Keratinocyte (primary cell): ENCODE results near the gene LRRC4C. TPM values are rescaled to one million over a fixed set of nuclear protein-coding genes. Genes with fewer than 3 reads are reported as not detected.

Experiments used
- DNase-seq: peaks from one replicate; pipeline ENCODE4 v3.0.0-alpha.2; 2011; ENCODE audit warnings: low read depth, missing footprints, low spot score
- FAIRE-seq: peaks from 2 replicates; lab custom pipeline; 2011; peaks lifted over from hg19 to GRCh38; lab: Jason Lieb, UNC
- H2AFZ ChIP-seq: 2 replicates; pipeline ENCODE4 v1.6.0; 2012; ENCODE audit warnings: low read length, control low read depth, inconsistent platforms; ENCODE audit not compliant: control insufficient read depth
- H3K27ac ChIP-seq: 2 replicates; pipeline ENCODE4 v1.5.1; 2011; ENCODE audit warnings: low read length; ENCODE audit not compliant: control insufficient read depth, insufficient read depth
- H3K27me3 ChIP-seq: 3 replicates; pipeline ENCODE4 v1.6.0; 2011; ENCODE audit warnings: low read length; ENCODE audit not compliant: control insufficient read depth, insufficient read depth; ENCODE audit errors: extremely low read depth
- H3K36me3 ChIP-seq, 2 experiments: 2 replicates in 1 of 2; 3 replicates in 1 of 2; pipeline ENCODE4 v1.5.1; 2011; ENCODE audit warnings: low read length in 2 of 2, mild to moderate bottlenecking in 1 of 2; ENCODE audit not compliant: control insufficient read depth in 2 of 2, insufficient read depth in 2 of 2; ENCODE audit errors: extremely low read depth in 1 of 2
- H3K4me1 ChIP-seq: 3 replicates; pipeline ENCODE4 v1.5.1; 2011; ENCODE audit warnings: low read length; ENCODE audit not compliant: control insufficient read depth, insufficient read depth; ENCODE audit errors: extremely low read depth
- H3K4me2 ChIP-seq: 3 replicates; pipeline ENCODE4 v1.6.0; 2011; ENCODE audit warnings: low read depth, low read length; ENCODE audit not compliant: control insufficient read depth, insufficient read depth; ENCODE audit errors: extremely low read depth
- H3K4me3 ChIP-seq, 3 experiments: fragments of 200-600 bp in 1 of 3; sonication (generic) in 1 of 3; 2 replicates in 2 of 3; 3 replicates in 1 of 3; pipeline ENCODE4 v1.5.1; 2011 to 2016; ENCODE audit warnings: low read length in 3 of 3, mild to moderate bottlenecking in 3 of 3, control low read depth in 2 of 3, inconsistent platforms in 1 of 3, low read depth in 1 of 3, mixed read lengths in 1 of 3, mixed run types in 1 of 3, moderate library complexity in 1 of 3; ENCODE audit not compliant: control insufficient read depth in 2 of 3, insufficient read depth in 2 of 3; ENCODE audit errors: extremely low read depth in 1 of 3
- H3K79me2 ChIP-seq: 2 replicates; pipeline ENCODE4 v1.6.0; 2012; ENCODE audit warnings: low read length; ENCODE audit not compliant: control insufficient read depth, insufficient read depth
- H3K9ac ChIP-seq: 3 replicates; pipeline ENCODE4 v1.6.0; 2011; ENCODE audit warnings: low read length; ENCODE audit not compliant: control insufficient read depth, insufficient read depth; ENCODE audit errors: extremely low read depth
- H3K9me1 ChIP-seq: 3 replicates; pipeline ENCODE4 v1.6.0; 2011; ENCODE audit warnings: low read length; ENCODE audit not compliant: control insufficient read depth, insufficient read depth; ENCODE audit errors: extremely low read depth
- H3K9me3 ChIP-seq: 2 replicates; pipeline ENCODE4 v1.5.1; 2012; ENCODE audit warnings: low read depth, low read length; ENCODE audit not compliant: control insufficient read depth
- H4K20me1 ChIP-seq: 3 replicates; pipeline ENCODE4 v1.6.0; 2011; ENCODE audit warnings: low read length; ENCODE audit not compliant: control insufficient read depth, insufficient read depth; ENCODE audit errors: extremely low read depth
- EZH2 ChIP-seq: IDR thresholded peaks from one replicate; pipeline ENCODE4 v1.6.1; 2012; ENCODE audit warnings: inconsistent platforms, mild to moderate bottlenecking, low read length, moderate library complexity
- dilution Hi-C: fragments of 300-500 bp; cut with MboI; formaldehyde crosslinking; loops from one replicate; pipeline ENCODE4 v1.7.0; 2020; ENCODE audit warnings: low sequenced_read_pairs; ENCODE audit not compliant: extremely low pct_ligation_motif_present
- polyA plus RNA-seq, 5 experiments: library from polyadenylated mRNA; depleted of rRNA in 3 of 5; stranded (reverse) in 3 of 5; stranded (forward) in 1 of 5; unstranded in 1 of 5; fragments of >200 nt; gene quantifications; 1 replicate in 1 of 5; 2 replicates in 3 of 5; 3 replicates in 1 of 5; pipeline versions ENCODE4 v1.2.1 to v1.2.3, GENCODE V29; 2011 to 2012; ENCODE audit warnings: missing spikeins in 2 of 5, low read depth in 1 of 5, low replicate concordance in 1 of 5
- TF ChIP-seq, protein P1 (sequence below), 3 experiments: IDR thresholded peaks in 1 of 3; conservative IDR thresholded peaks in 1 of 3; optimal IDR thresholded peaks in 1 of 3; 2 replicates in 2 of 3; 3 replicates in 1 of 3; pipeline versions ENCODE3 to v1.5.1; 2011; ENCODE audit warnings: low read length in 3 of 3, mild to moderate bottlenecking in 3 of 3, moderate library complexity in 2 of 3, control low read depth in 1 of 3, inconsistent platforms in 1 of 3; ENCODE audit not compliant: insufficient read depth in 2 of 3; ENCODE audit errors: extremely low read depth in 1 of 3

Gene LRRC4C
- polyA plus RNA-seq, 1 donor (not counting 4 experiments of a cell fraction or from before 2014, with no cell fraction given), result not detected

GRCh38 chr11:41045266-41045665 is 414.2 kb downstream of the LRRC4C start:
- Histone ChIP-seq H4K20me1 (no peaks in the 10 kb centered on the region), H3K9ac (no peak overlapping the region), H3K9me3 (no peaks in the 10 kb centered on the region), H3K79me2 (no peaks in the 10 kb centered on the region), H3K36me3 (no peaks in the 10 kb centered on the region), H3K4me3 (no peak overlapping the region), H3K27ac (no peak overlapping the region), H3K9me1 (no peaks in the 10 kb centered on the region), H3K27me3 (no peaks in the 10 kb centered on the region), H3K4me2 (no peak overlapping the region), H2AFZ (no peak overlapping the region), H3K4me1 (no peaks in the 10 kb centered on the region)
- dilution Hi-C loops, result no loop called here
- TF ChIP-seq, protein P1, sequence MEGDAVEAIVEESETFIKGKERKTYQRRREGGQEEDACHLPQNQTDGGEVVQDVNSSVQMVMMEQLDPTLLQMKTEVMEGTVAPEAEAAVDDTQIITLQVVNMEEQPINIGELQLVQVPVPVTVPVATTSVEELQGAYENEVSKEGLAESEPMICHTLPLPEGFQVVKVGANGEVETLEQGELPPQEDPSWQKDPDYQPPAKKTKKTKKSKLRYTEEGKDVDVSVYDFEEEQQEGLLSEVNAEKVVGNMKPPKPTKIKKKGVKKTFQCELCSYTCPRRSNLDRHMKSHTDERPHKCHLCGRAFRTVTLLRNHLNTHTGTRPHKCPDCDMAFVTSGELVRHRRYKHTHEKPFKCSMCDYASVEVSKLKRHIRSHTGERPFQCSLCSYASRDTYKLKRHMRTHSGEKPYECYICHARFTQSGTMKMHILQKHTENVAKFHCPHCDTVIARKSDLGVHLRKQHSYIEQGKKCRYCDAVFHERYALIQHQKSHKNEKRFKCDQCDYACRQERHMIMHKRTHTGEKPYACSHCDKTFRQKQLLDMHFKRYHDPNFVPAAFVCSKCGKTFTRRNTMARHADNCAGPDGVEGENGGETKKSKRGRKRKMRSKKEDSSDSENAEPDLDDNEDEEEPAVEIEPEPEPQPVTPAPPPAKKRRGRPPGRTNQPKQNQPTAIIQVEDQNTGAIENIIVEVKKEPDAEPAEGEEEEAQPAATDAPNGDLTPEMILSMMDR (optimal IDR thresholded peaks at IDR 0.05 in 1 of 3, IDR thresholded peaks at IDR 0.05 in 1 of 3, conservative IDR thresholded peaks at IDR 0.05 in 1 of 3; ENCODE audit: extremely low read depth in 1 of 3, insufficient read depth in 2 of 3, low read length in 3 of 3), result no peak
- FAIRE-seq (no peak), DNase-seq (no peak)

- Histone ChIP-seq H3K9me3 (no peaks in the 10 kb centered on the region), H3K27me3 (no peaks in the 10 kb centered on the region), H3K4me2 (no peak overlapping the region), H3K27ac (no peak overlapping the region), H3K4me3 (no peak overlapping the region), H3K79me2 (no peaks in the 10 kb centered on the region), H3K4me1 (no peaks in the 10 kb centered on the region), H2AFZ (no peak overlapping the region), H4K20me1 (no peaks in the 10 kb centered on the region), H3K9ac (no peak overlapping the region), H3K9me1 (no peaks in the 10 kb centered on the region), H3K36me3 (no peaks in the 10 kb centered on the region)
- dilution Hi-C loops, result no loop called here
- TF ChIP-seq EZH2, result no peak
- TF ChIP-seq, protein P1 (optimal IDR thresholded peaks at IDR 0.05 in 1 of 3, IDR thresholded peaks at IDR 0.05 in 1 of 3, conservative IDR thresholded peaks at IDR 0.05 in 1 of 3; ENCODE audit: extremely low read depth in 1 of 3, insufficient read depth in 2 of 3, low read length in 3 of 3), result no peak
- FAIRE-seq, result no peak
- no peak for DNase-seq
These were observed 414.7 kb downstream of the LRRC4C start for GRCh38 chr11:41044747-41045146.
